GM12892 (cell line): ENCODE results near the gene RXRG.

Experiments
- POLR2A ChIP-seq: IDR thresholded peaks from 2 replicates; pipeline ENCODE4 v1.6.1; 2011; ENCODE audit warnings: low read depth, low read length, control low read depth
- POLR2AphosphoS5 ChIP-seq: IDR thresholded peaks from 2 replicates; pipeline ENCODE4 v1.6.1; 2011; ENCODE audit warnings: low read depth, low read length, control low read depth
- TAF1 ChIP-seq: IDR thresholded peaks from 2 replicates; pipeline ENCODE4 v1.6.1; 2011; ENCODE audit warnings: low read depth, mild to moderate bottlenecking, control low read depth, low read length, borderline replicate concordance

- no peak for TF ChIP-seq POLR2A
- TF ChIP-seq TAF1 = no peak
- no peak for TF ChIP-seq POLR2AphosphoS5
These were observed 75.6 kb downstream of the RXRG start for GRCh38 chr1:165369255-165369848.
